ENCODE measurements around the gene SCFD2.

DNA sequence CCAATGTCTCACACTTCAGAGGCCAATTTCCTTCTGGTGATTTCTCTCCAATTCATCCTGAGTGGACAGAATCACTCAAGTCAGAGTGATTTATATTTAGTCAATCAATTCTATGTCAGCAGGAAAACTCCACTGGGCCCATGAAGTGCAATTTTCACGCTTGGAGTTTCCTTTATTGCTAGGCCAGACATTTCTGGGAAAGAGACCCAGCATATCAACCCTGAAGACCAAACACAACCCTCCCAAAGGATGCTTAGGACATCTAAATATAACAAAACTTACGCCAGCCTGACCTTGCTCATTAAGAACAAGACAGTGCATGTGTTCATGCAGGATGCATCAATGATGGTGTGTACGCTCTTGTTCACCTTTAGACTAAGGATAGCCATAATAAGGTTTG is 347.4 kb downstream of the SCFD2 start:
- TF ChIP-seq, protein P1, sequence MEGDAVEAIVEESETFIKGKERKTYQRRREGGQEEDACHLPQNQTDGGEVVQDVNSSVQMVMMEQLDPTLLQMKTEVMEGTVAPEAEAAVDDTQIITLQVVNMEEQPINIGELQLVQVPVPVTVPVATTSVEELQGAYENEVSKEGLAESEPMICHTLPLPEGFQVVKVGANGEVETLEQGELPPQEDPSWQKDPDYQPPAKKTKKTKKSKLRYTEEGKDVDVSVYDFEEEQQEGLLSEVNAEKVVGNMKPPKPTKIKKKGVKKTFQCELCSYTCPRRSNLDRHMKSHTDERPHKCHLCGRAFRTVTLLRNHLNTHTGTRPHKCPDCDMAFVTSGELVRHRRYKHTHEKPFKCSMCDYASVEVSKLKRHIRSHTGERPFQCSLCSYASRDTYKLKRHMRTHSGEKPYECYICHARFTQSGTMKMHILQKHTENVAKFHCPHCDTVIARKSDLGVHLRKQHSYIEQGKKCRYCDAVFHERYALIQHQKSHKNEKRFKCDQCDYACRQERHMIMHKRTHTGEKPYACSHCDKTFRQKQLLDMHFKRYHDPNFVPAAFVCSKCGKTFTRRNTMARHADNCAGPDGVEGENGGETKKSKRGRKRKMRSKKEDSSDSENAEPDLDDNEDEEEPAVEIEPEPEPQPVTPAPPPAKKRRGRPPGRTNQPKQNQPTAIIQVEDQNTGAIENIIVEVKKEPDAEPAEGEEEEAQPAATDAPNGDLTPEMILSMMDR (IDR thresholded peaks at IDR 0.05) = no peak
- TF ChIP-seq POLR2A (IDR thresholded peaks at IDR 0.05) = no peak
- TF ChIP-seq POLR2AphosphoS5 (IDR thresholded peaks at IDR 0.05) = no peak
